Adrenal gland (tissue), 5 donors: ENCODE results near the gene STAM.
"Not testable (repeated sequence)": the region's sequence is repeated elsewhere in the genome, so short reads cannot be mapped to it uniquely, and the experiment has no call there.

ENCODE experiments used
- CTCF ChIP-seq, 6 experiments: fragments of 450-650 bp in 4 of 6; fragments of 200-600 bp in 2 of 6; sonication (generic) in 1 of 6; IDR thresholded peaks; 1 replicate in 5 of 6; 2 replicates in 1 of 6; pipeline versions ENCODE4 v1.5.1 to v1.8.0; 2016 to 2021; ENCODE audit warnings: antibody characterized with exemption in 6 of 6, mild to moderate bottlenecking in 2 of 6, moderate library complexity in 1 of 6
- POLR2A ChIP-seq, 2 donors: fragments of 450-650 bp; IDR thresholded peaks; one replicate each; pipeline ENCODE4 v1.6.1; 2017; ENCODE audit warnings: antibody characterized with exemption in 2 of 2, mild to moderate bottlenecking in 2 of 2, moderate library complexity in 1 of 2
- donor health status: DM: no; HTN: no; CAD: no.

- TF ChIP-seq CTCF, POLR2A (IDR thresholded peaks at IDR 0.05): not testable (repeated sequence)
Observed at GRCh38 chr10:17722317-17723014, 78.5 kb downstream of the STAM start.
